AG20443 (cell line): ENCODE results near the gene NCOA7.

ENCODE experiments used
- DNase-seq: peaks from one replicate; pipeline ENCODE4 v3.0.0; 2012; ENCODE audit warnings: low spot score, mixed read lengths

The NCOA7 gene

GRCh38 chr6:125974214-125974866 is 183.6 kb downstream of the NCOA7 start:
- peak; percentile 51 for DNase-seq

- no peak for DNase-seq
Measured at GRCh38 chr6:125979101-125979500, 188.3 kb downstream of the NCOA7 start.
